ENCODE data around the gene HHEX. TPM values are rescaled to one million over a fixed set of nuclear protein-coding genes. Genes with fewer than 3 reads are reported as not detected.
A peak's percentile ranks its signal among the peaks of the same experiment; 100 is the strongest.

The HHEX gene
- total and polyA plus RNA-seq, 3 donors from 2014 or later, result 2.6 to 5.6 (median 4.0) TPM

GRCh38 chr10:92688927-92689662, 660 bp upstream of the HHEX start:
- H3K27me3 ChIP-seq, result no peaks in the 10 kb centered on the region
- WGBS, 2 donors, result 5 to 8% methylated on average over 18 to 47 of the region's 63 CpGs
- intact Hi-C loops (cut with DNase I; ENCODE audit: low total_unique reads), result no loop called here

DNA sequence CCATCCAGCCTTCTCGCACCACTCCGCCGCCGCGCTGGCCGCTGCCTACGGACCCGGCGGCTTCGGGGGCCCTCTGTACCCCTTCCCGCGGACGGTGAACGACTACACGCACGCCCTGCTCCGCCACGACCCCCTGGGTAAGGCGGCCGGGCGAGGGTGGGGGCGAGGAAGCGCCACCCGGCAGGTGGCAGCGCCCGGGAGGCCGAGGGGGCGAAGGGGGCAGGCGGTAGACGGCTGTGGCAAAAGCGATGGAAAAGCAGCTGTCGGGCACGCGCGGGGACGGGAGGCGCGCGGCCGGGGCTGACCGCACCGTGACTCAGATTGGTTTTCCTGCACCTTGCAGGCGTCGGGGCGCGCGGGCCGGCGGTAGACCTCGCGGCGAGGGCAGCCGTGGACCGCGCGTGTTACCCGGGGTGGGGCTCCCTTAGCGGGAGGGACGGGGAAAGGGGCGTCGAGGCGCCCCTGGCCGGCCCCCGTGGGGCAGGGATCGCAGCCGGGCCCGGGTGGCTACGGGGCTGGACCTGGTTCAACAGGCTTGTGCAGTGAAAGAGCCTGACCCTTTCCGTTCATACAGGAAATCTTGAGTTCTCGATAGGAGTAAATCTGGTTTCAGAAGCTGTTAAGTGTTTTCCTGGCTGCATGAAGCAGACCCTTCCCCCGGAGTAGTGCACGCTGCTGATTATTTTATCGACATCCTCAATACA, 608 bp downstream of the HHEX start:
- Histone ChIP-seq H3K4me1 (no peaks in the 10 kb centered on the region), H3K4me3 (peak overlapping the region; percentile 59 to 65), H3K27me3 (no peaks in the 10 kb centered on the region), H3K27ac (peak overlapping the region in 1 of 2 donors; percentile 70), H3K36me3 (ENCODE audit: low read depth, missing control alignments) (no peaks in the 10 kb centered on the region), H3K9me3 (no peaks in the 10 kb centered on the region)
- TF ChIP-seq POLR2A (IDR thresholded peaks at IDR 0.05), result no peak
- TF ChIP-seq CTCF (IDR thresholded peaks at IDR 0.05), result no peak
- peak; percentile 31 for DNase-seq
- 3 to 10% methylated on average over 2 to 73 of the region's 73 CpGs for WGBS, 2 donors
- intact Hi-C loops (cut with DNase I; ENCODE audit: low total_unique reads), result no loop called here

More at GRCh38 chr10:92688927-92689662, 660 bp upstream of the HHEX start:
- peak overlapping the region in 1 of 2 donors; percentile 42 for H3K27ac ChIP-seq
- H3K9me3 ChIP-seq, result no peaks in the 10 kb centered on the region
- no peaks in the 10 kb centered on the region for H3K36me3 ChIP-seq (ENCODE audit: low read depth, missing control alignments)
- TF ChIP-seq CTCF (IDR thresholded peaks at IDR 0.05), result no peak
- TF ChIP-seq POLR2A (IDR thresholded peaks at IDR 0.05), result no peak
- H3K4me3 ChIP-seq, result peak overlapping the region; percentile 59 to 67
- H3K4me1 ChIP-seq, result no peaks in the 10 kb centered on the region
- DNase-seq, result peak; percentile 36

DNA sequence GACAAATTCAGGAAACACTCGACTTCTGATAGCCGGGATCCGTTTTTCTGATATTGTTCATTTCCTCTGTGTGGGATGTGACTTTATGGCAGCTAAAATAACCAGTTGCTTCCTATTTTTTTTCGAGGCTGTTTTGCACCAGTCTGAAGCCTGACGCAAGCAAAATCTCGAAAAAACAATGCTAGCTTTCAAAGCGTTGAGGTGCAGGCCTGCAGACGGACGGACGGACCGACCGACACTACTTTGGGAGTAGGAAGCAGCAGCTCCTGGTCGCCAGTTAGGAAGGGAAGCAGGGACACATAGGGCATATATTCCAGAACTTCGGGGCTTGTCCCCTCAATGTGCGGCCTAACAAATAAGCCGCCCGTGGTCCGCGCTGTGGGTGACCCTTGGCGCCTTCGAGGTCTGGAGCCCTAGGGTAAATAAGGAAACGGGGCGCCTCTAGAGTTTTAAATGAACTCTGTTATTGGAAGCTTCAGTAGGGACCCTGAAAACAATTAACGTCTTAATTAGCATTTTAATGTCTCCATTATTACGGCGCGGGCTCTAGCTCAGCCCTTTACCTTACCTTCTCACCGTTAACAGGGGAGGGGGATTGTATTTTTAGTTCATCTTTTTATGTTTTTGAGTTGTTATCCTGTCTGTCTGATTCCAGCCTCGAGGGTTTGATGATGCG, 1.3 kb downstream of the HHEX start:
- Histone ChIP-seq H3K27ac (peak overlapping the region; percentile 29 to 70), H3K9me3 (no peaks in the 10 kb centered on the region), H3K27me3 (no peaks in the 10 kb centered on the region), H3K4me1 (no peaks in the 10 kb centered on the region), H3K36me3 (ENCODE audit: low read depth, missing control alignments) (no peaks in the 10 kb centered on the region), H3K4me3 (peak overlapping the region; percentile 59 to 65)
- whole genome bisulfite sequencing, 2 donors, result 14 to 27% methylated on average over 23 to 30 of the region's 30 CpGs
- TF ChIP-seq CTCF (IDR thresholded peaks at IDR 0.05) (no peak), POLR2A (IDR thresholded peaks at IDR 0.05) (no peak)
- peak; percentile 16 for DNase-seq
- intact Hi-C loops (cut with DNase I; ENCODE audit: low total_unique reads), result no loop called here

DNA sequence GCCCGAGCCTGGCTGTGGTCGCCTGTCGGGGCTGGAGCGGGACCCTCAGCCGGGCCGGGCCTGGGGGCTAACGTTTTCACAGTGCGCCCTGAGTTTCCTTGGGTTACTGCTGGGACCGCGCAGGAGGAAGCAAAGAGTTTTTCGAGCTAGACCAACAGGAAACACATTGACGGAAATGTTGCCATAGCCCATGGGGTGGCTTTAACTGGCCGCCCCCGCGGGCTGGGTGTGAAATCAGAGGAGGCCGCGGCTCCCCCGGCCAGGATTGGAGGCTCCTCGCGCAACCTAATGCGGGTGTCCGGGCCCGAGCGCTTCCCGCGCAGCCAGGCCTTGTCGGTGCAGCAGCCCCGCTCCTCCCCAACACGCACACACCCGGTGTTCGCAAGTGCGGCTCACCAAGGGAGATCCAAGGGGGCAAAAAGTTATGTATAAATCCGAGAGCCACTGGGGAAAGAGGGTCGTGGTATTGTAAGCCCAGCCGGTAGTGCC, 1.9 kb downstream of the HHEX start:
- H3K4me3 ChIP-seq, result peak overlapping the region; percentile 13 to 65
- DNase-seq, result peak; percentile 20
- H3K27ac ChIP-seq, result peak overlapping the region; percentile 29 to 70
- H3K36me3 ChIP-seq (ENCODE audit: low read depth, missing control alignments), result no peaks in the 10 kb centered on the region
- no peaks in the 10 kb centered on the region for H3K4me1 ChIP-seq
- intact Hi-C loops (cut with DNase I; ENCODE audit: low total_unique reads), result no loop called here
- H3K27me3 ChIP-seq, result no peaks in the 10 kb centered on the region
- TF ChIP-seq POLR2A (IDR thresholded peaks at IDR 0.05), result no peak
- no peaks in the 10 kb centered on the region for H3K9me3 ChIP-seq
- 33 to 36% methylated on average over 8 to 35 of the region's 35 CpGs for WGBS, 2 donors

All from testis (tissue), 3 donors.